H1 (cell line): ENCODE measurements around the gene HIPK2. TPM values are rescaled to one million over a fixed set of nuclear protein-coding genes. Genes with fewer than 3 reads are reported as not detected.

Source experiments
- CTCF ChIA-PET: fragments of 300-600 bp; sonication (Branson Sonifier 250); formaldehyde crosslinking; loops from one replicate; lab custom pipeline; 2021; ENCODE audit not compliant: partially characterized antibody; lab: Charles Lee
- POLR2A ChIA-PET: fragments of 300-600 bp; sonication (Branson Sonifier 250); formaldehyde crosslinking; loops from one replicate; lab custom pipeline; 2021; ENCODE audit warnings: inconsistent platforms; ENCODE audit not compliant: partially characterized antibody; lab: Charles Lee
- DNase-seq, 2 experiments: peaks; one replicate each; pipeline versions ENCODE4 v3.0.0 to v3.0.0-alpha.2; 2010 to 2022; ENCODE audit warnings: low spot score in 2 of 2, low read depth in 1 of 2, mixed read lengths in 1 of 2
- FAIRE-seq: peaks from 2 replicates; lab custom pipeline; 2011; peaks lifted over from hg19 to GRCh38; lab: Jason Lieb, UNC
- H2AFZ ChIP-seq: 2 replicates; pipeline ENCODE4 v1.8.1; 2012; ENCODE audit warnings: low read length, inconsistent platforms
- H2AK5ac ChIP-seq: 2 replicates; pipeline ENCODE4 v1.6.1; 2013; ENCODE audit warnings: low read depth, low read length
- H2BK120ac ChIP-seq: replicated peaks from 2 replicates; pipeline ENCODE3; 2013; ENCODE audit warnings: low read depth, low read length, inconsistent platforms
- H2BK12ac ChIP-seq: 2 replicates; pipeline ENCODE4 v1.6.1; 2013; ENCODE audit warnings: low read depth, low read length
- H2BK15ac ChIP-seq: 2 replicates; pipeline ENCODE4 v1.6.1; 2013; ENCODE audit warnings: low read length
- H2BK20ac ChIP-seq: 2 replicates; pipeline ENCODE4 v1.6.1; 2013; ENCODE audit warnings: low read length
- H2BK5ac ChIP-seq: 2 replicates; pipeline ENCODE4 v1.6.1; 2013; ENCODE audit warnings: low read depth, low read length
- H3K14ac ChIP-seq: 2 replicates; pipeline ENCODE4 v1.6.1; 2013; ENCODE audit warnings: inconsistent platforms; ENCODE audit not compliant: insufficient read length
- H3K18ac ChIP-seq: 2 replicates; pipeline ENCODE4 v1.6.1; 2013; ENCODE audit warnings: low read length; ENCODE audit errors: extremely low read depth
- H3K23ac ChIP-seq: 2 replicates; pipeline ENCODE4 v1.6.1; 2013; ENCODE audit warnings: inconsistent platforms; ENCODE audit not compliant: insufficient read length
- H3K23me2 ChIP-seq: 2 replicates; pipeline ENCODE4 v1.6.1; 2013; ENCODE audit warnings: low read depth, low read length
- H3K27ac ChIP-seq: 2 replicates; pipeline ENCODE4 v1.6.1; 2011; ENCODE audit warnings: low read depth, low read length, inconsistent platforms
- H3K27me3 ChIP-seq, 4 experiments: replicated peaks in 1 of 4; 1 replicate in 1 of 4; 2 replicates in 3 of 4; pipeline versions ENCODE4 v1.6.1 to v1.8.1; 2011 to 2013; ENCODE audit warnings: low read length in 3 of 4, mild to moderate bottlenecking in 3 of 4, inconsistent platforms in 2 of 4, mixed read lengths in 2 of 4, moderate library complexity in 1 of 4; ENCODE audit not compliant: control insufficient read depth in 3 of 4, insufficient read depth in 3 of 4; ENCODE audit errors: extremely low read depth in 1 of 4
- H3K36me3 ChIP-seq, 4 experiments: 2 replicates each; pipeline versions ENCODE4 v1.6.1 to v1.8.1; 2011 to 2013; ENCODE audit warnings: mild to moderate bottlenecking in 4 of 4, low read length in 3 of 4, moderate library complexity in 2 of 4, control low read depth in 1 of 4, inconsistent platforms in 1 of 4; ENCODE audit not compliant: insufficient read depth in 4 of 4, control insufficient read depth in 2 of 4
- H3K4ac ChIP-seq: replicated peaks from 2 replicates; pipeline ENCODE3; 2013; ENCODE audit warnings: low read length, low read depth, mixed read lengths, inconsistent platforms; ENCODE audit not compliant: insufficient read length
- H3K4me1 ChIP-seq, 4 experiments: replicated peaks in 1 of 4; 1 replicate in 1 of 4; 2 replicates in 3 of 4; pipeline versions ENCODE4 v1.6.1 to v1.8.1; 2011 to 2013; ENCODE audit warnings: low read length in 3 of 4, inconsistent platforms in 2 of 4, mixed read lengths in 1 of 4; ENCODE audit not compliant: insufficient read depth in 4 of 4, control insufficient read depth in 3 of 4
- H3K4me2 ChIP-seq, 2 experiments: 2 replicates each; pipeline versions ENCODE4 v1.6.1 to v1.8.1; 2011 to 2013; ENCODE audit warnings: low read depth in 2 of 2, low read length in 2 of 2, control low read depth in 1 of 2, inconsistent platforms in 1 of 2, mild to moderate bottlenecking in 1 of 2; ENCODE audit not compliant: insufficient read depth in 1 of 2
- H3K4me3 ChIP-seq, 4 experiments: fragments of 200-600, 300-600 bp in 1 of 4; sonication (generic), shearing (Covaris generic), sonication (Bioruptor Twin) in 1 of 4; 2 replicates each; pipeline versions ENCODE4 v1.5.1 to v1.8.1; 2011 to 2016; ENCODE audit warnings: low read length in 4 of 4, low read depth in 3 of 4, control low read depth in 2 of 4, inconsistent platforms in 2 of 4, mild to moderate bottlenecking in 2 of 4, mixed read lengths in 1 of 4, moderate library complexity in 1 of 4; ENCODE audit not compliant: insufficient read depth in 2 of 4; ENCODE audit errors: extremely low read depth in 1 of 4
- H3K56ac ChIP-seq: replicated peaks from 2 replicates; pipeline ENCODE3; 2013; ENCODE audit warnings: low read depth, mild to moderate bottlenecking, mixed read lengths, low read length, inconsistent platforms; ENCODE audit not compliant: insufficient read length
- H3K79me1 ChIP-seq: 2 replicates; pipeline ENCODE4 v1.6.1; 2013; ENCODE audit warnings: low read depth, low read length, control low read depth
- H3K79me2 ChIP-seq, 2 experiments: 2 replicates each; pipeline versions ENCODE4 v1.6.1 to v1.8.1; 2012 to 2013; ENCODE audit warnings: low read length in 2 of 2, mild to moderate bottlenecking in 2 of 2, inconsistent platforms in 1 of 2; ENCODE audit not compliant: insufficient read depth in 2 of 2, control insufficient read depth in 1 of 2
- H3K9ac ChIP-seq, 4 experiments: replicated peaks in 1 of 4; 1 replicate in 1 of 4; 2 replicates in 3 of 4; pipeline versions ENCODE4 v1.6.1 to v1.8.1; 2011 to 2013; ENCODE audit warnings: low read depth in 3 of 4, low read length in 3 of 4, control low read depth in 2 of 4, mild to moderate bottlenecking in 2 of 4, moderate library complexity in 2 of 4, inconsistent platforms in 1 of 4; ENCODE audit errors: extremely low read depth in 1 of 4
- H3K9me3 ChIP-seq, 2 experiments: 2 replicates each; pipeline versions ENCODE4 v1.6.1 to v1.8.1; 2012 to 2013; ENCODE audit warnings: mild to moderate bottlenecking in 2 of 2, moderate library complexity in 2 of 2, control low read depth in 1 of 2, inconsistent platforms in 1 of 2, low read depth in 1 of 2, low read length in 1 of 2, mixed read lengths in 1 of 2; ENCODE audit not compliant: insufficient read depth in 2 of 2
- H4K20me1 ChIP-seq, 2 experiments: replicated peaks in 1 of 2; 2 replicates each; pipeline versions ENCODE3 to v1.8.1; 2011 to 2013; ENCODE audit warnings: inconsistent platforms in 2 of 2, low read length in 2 of 2, mild to moderate bottlenecking in 1 of 2; ENCODE audit not compliant: insufficient read depth in 2 of 2, control insufficient read depth in 1 of 2
- H4K5ac ChIP-seq: 2 replicates; pipeline ENCODE4 v1.6.1; 2013; ENCODE audit warnings: low read length, low read depth, mixed read lengths, inconsistent platforms; ENCODE audit not compliant: insufficient read length
- H4K8ac ChIP-seq: 2 replicates; pipeline ENCODE4 v1.8.0; 2013; ENCODE audit warnings: mild to moderate bottlenecking, moderate library complexity, low read length, inconsistent platforms; ENCODE audit not compliant: insufficient read depth; ENCODE audit errors: extremely low read depth
- H4K91ac ChIP-seq: replicated peaks from 2 replicates; pipeline ENCODE3; 2013; ENCODE audit warnings: low read length, mixed read lengths, inconsistent platforms; ENCODE audit not compliant: insufficient read length
- CBX8 ChIP-seq: fragments of 300-800, 300-1000 bp; sonication (generic); IDR thresholded peaks from 2 replicates; pipeline ENCODE4 v1.7.1; 2016; ENCODE audit warnings: low read depth, low read length, borderline replicate concordance
- CTCF ChIP-seq, 3 experiments: IDR thresholded peaks; 1 replicate in 2 of 3; 2 replicates in 1 of 3; pipeline versions ENCODE4 v1.5.1 to v1.6.1; 2011; ENCODE audit warnings: low read length in 3 of 3, mild to moderate bottlenecking in 3 of 3, inconsistent platforms in 2 of 3, low read depth in 1 of 3, moderate library complexity in 1 of 3; ENCODE audit not compliant: insufficient read depth in 1 of 3; ENCODE audit errors: control extremely low read depth in 1 of 3
- SIRT6 ChIP-seq: IDR thresholded peaks from one replicate; pipeline ENCODE4 v1.7.1; 2012; ENCODE audit warnings: low read length, inconsistent platforms
- ZNF274 ChIP-seq: IDR thresholded peaks from 2 replicates; pipeline ENCODE4 v1.7.0; 2012; ENCODE audit warnings: low read length, borderline replicate concordance; ENCODE audit errors: extremely low read depth
- WGBS, 2 experiments: shearing (Covaris generic) in 1 of 2; methylation state at CpG; one replicate each; pipeline versions ENCODE4 v1.1.6 to v1.1.7; 2013 to 2015; ENCODE audit warnings: low lambda C conversion rate in 2 of 2, mixed read lengths in 2 of 2, inconsistent platforms in 1 of 2, low coverage in 1 of 2, missing lambda C conversion rate in 1 of 2; ENCODE audit not compliant: insufficient replicate concordance in 2 of 2, insufficient coverage in 1 of 2, insufficient read length in 1 of 2; ENCODE audit errors: extremely low coverage in 1 of 2, missing lambda C conversion rate in 1 of 2; 5-methylcytosine and 5-hydroxymethylcytosine counted together
- polyA plus RNA-seq, 7 experiments: library from polyadenylated mRNA; depleted of rRNA in 3 of 7; stranded (reverse) in 5 of 7; unstranded in 2 of 7; fragments of >200 nt in 5 of 7; fragments of 200-250 nt in 2 of 7; gene quantifications; 1 replicate in 5 of 7; 2 replicates in 1 of 7; 4 replicates in 1 of 7; pipeline versions ENCODE4 v1.2.1 to v1.2.3, GENCODE V29; 2011 to 2013; ENCODE audit warnings: missing spikeins in 2 of 7, mixed read lengths in 2 of 7
- total RNA-seq: library from RNA; stranded (reverse); fragmentation: NEBNext Ultra II Directional; extraction: Animal tissue kit (Norgen Biotek cat#: 25700); gene quantifications from 2 replicates; pipeline ENCODE4 v1.2.1, GENCODE V29; 2021

HIPK2 gene
- total and polyA plus RNA-seq, 2 of the 8 experiments (the other 6 are each of a cell fraction or from before 2014, with no cell fraction given) = 8.3 to 24.3 TPM

- no peaks in the 10 kb centered on the region for H3K79me2 ChIP-seq
- no peaks in the 10 kb centered on the region for H3K36me3 ChIP-seq
- H3K4me2 ChIP-seq = no peak overlapping the region
These were observed 136.3 kb downstream of the HIPK2 start for GRCh38 chr7:139641337-139641992.

More at GRCh38 chr7:139641337-139641992, 136.3 kb downstream of the HIPK2 start:
- H3K14ac ChIP-seq = no peak overlapping the region
- H4K8ac ChIP-seq = no peak overlapping the region
- no peak overlapping the region for H2BK20ac ChIP-seq
- no peak overlapping the region for H3K4me3 ChIP-seq
- no peak overlapping the region for H2BK12ac ChIP-seq
- H3K27me3 ChIP-seq = no peaks in the 10 kb centered on the region
- no peak overlapping the region for H4K91ac ChIP-seq
- no peak overlapping the region for H2BK5ac ChIP-seq
- H4K20me1 ChIP-seq = no peaks in the 10 kb centered on the region
- ChIA-PET CTCF (interaction anchor here (0.8 to 8.1 kb wide), 6 partner anchors 9 to 364 kb away, joined by 3 to 76 read pairs (median 6); no protein-coding TSS in a partner anchor), POLR2A (no interaction called here)
- H3K23me2 ChIP-seq = no peaks in the 10 kb centered on the region
- no peak overlapping the region for H3K23ac ChIP-seq
- no peak overlapping the region for H4K5ac ChIP-seq
- FAIRE-seq = no peak
- no peak overlapping the region for H2BK120ac ChIP-seq
- H3K56ac ChIP-seq = no peak overlapping the region
- 94% methylated on average over 14 of the region's 14 CpGs; no CpG with 5 or more reads in 1 of the 2 experiments for WGBS, 2 experiments
- H3K4ac ChIP-seq = no peak overlapping the region
- no peaks in the 10 kb centered on the region for H3K9me3 ChIP-seq
- TF ChIP-seq ZNF274 (no peak), CBX8 (no peak), CTCF (IDR thresholded peaks at IDR 0.05; ENCODE audit: control extremely low read depth in 1 of 3, insufficient read depth in 1 of 3, low read depth in 1 of 3, low read length in 3 of 3) (no peak), SIRT6 (no peak)
- H3K9ac ChIP-seq = no peak overlapping the region
- no peak overlapping the region for H3K27ac ChIP-seq
- H2AFZ ChIP-seq = no peak overlapping the region
- H3K79me1 ChIP-seq = no peaks in the 10 kb centered on the region
- no peak overlapping the region for H2AK5ac ChIP-seq
- peaks cover under 1 to 4% (median 3%) of the 10 kb centered on the region in 4 experiments; a peak in 6 of 7 replicates for H3K4me1 ChIP-seq
- no peak for DNase-seq
- no peak overlapping the region for H3K18ac ChIP-seq
- no peak overlapping the region for H2BK15ac ChIP-seq
